ENCODE results near the gene ZNF219.

ZNF219 gene

GRCh38 chr14:21066882-21067502 lies 31.5 kb downstream of the ZNF219 start:
- DNase-seq (ENCODE audit: low spot score), result no peak

GRCh38 chr14:21063479-21063878 lies 35.0 kb downstream of the ZNF219 start:
- no peak for DNase-seq (ENCODE audit: low spot score)

GRCh38 chr14:21061347-21061668 lies 37.1 kb downstream of the ZNF219 start:
- DNase-seq (ENCODE audit: low spot score), result no peak

GRCh38 chr14:21060614-21061346 lies 37.7 kb downstream of the ZNF219 start:
- no peak for DNase-seq (ENCODE audit: low spot score)

- peak; percentile 48 for DNase-seq (ENCODE audit: low spot score)
These were observed 38.4 kb downstream of the ZNF219 start for GRCh38 chr14:21059842-21060613.

- no peak for DNase-seq (ENCODE audit: low spot score)
These were observed 39.6 kb downstream of the ZNF219 start for GRCh38 chr14:21058903-21059302.

GRCh38 chr14:21057803-21058675 lies 40.4 kb downstream of the ZNF219 start, which contains the start of gene RNASE8:
Gene RNASE8, plus strand, starts transcription at chr14:21057822. Its CDS starts 71 bp downstream, at chr14:21057893.
- no peak for DNase-seq (ENCODE audit: low spot score)

- no peak for DNase-seq (ENCODE audit: low spot score)
These were observed 41.8 kb downstream of the ZNF219 start for GRCh38 chr14:21056520-21057163.

- no peak for DNase-seq (ENCODE audit: low spot score)
These were observed 42.9 kb downstream of the ZNF219 start for GRCh38 chr14:21055432-21056117.

- DNase-seq (ENCODE audit: low spot score), result no peak
These were observed 43.7 kb downstream of the ZNF219 start for GRCh38 chr14:21054768-21055145.

- DNase-seq (ENCODE audit: low spot score), result no peak
These were observed 44.2 kb downstream of the ZNF219 start for GRCh38 chr14:21054123-21054767.

GRCh38 chr14:21053184-21054122 lies 45.0 kb downstream of the ZNF219 start:
- DNase-seq (ENCODE audit: low spot score), result no peak

- DNase-seq (ENCODE audit: low spot score), result no peak
These were observed 47.9 kb downstream of the ZNF219 start for GRCh38 chr14:21050597-21050996.

GRCh38 chr14:21049271-21049673 lies 49.2 kb downstream of the ZNF219 start:
- no peak for DNase-seq (ENCODE audit: low spot score)

- DNase-seq (ENCODE audit: low spot score), result no peak
These were observed 49.8 kb downstream of the ZNF219 start for GRCh38 chr14:21048638-21049037.

GRCh38 chr14:21047378-21047781 lies 51.1 kb downstream of the ZNF219 start:
- no peak for DNase-seq (ENCODE audit: low spot score)

GRCh38 chr14:21043974-21044618 lies 54.4 kb downstream of the ZNF219 start:
- DNase-seq (ENCODE audit: low spot score), result no peak

GRCh38 chr14:21043387-21043973 lies 55.0 kb downstream of the ZNF219 start:
- no peak for DNase-seq (ENCODE audit: low spot score)

Data from pons (tissue), 1 donor.